HG03025 (cell line): Measurements from ENCODE around the gene PSMB10.

Experiments
- ATAC-seq: cut with Tn5 transposase; IDR thresholded peaks from one replicate; pipeline ENCODE4 v1.9.1; 2021; ENCODE audit warnings: mild to moderate bottlenecking, moderate library complexity; ENCODE audit not compliant: unreplicated experiment, low FRiP score

The PSMB10 gene

GRCh38 chr16:67901734-67902133 is 34.9 kb downstream of the PSMB10 start:
- no peak for ATAC-seq

- ATAC-seq, result no peak
Observed at GRCh38 chr16:67897231-67897630, 39.4 kb downstream of the PSMB10 start.

GRCh38 chr16:67893743-67894399 is 42.8 kb downstream of the PSMB10 start:
- no peak for ATAC-seq

- peak; percentile 84 for ATAC-seq
Observed at GRCh38 chr16:67892899-67893742, 43.5 kb downstream of the PSMB10 start, which contains the start of gene PSKH1. PSKH1 (plus strand) TSS chr16:67893254; CDS start chr16:67908750, 15,496 bp downstream.

- ATAC-seq, result no peak
Observed at GRCh38 chr16:67892375-67892774, 44.3 kb downstream of the PSMB10 start.

- ATAC-seq, result no peak
Observed at GRCh38 chr16:67888331-67888730, 48.3 kb downstream of the PSMB10 start.

GRCh38 chr16:67886387-67886786 is 50.3 kb downstream of the PSMB10 start:
- ATAC-seq, result no peak

GRCh38 chr16:67885976-67886375 is 50.7 kb downstream of the PSMB10 start:
- no peak for ATAC-seq

- no peak for ATAC-seq
Observed at GRCh38 chr16:67885545-67885944, 51.1 kb downstream of the PSMB10 start.

GRCh38 chr16:67884684-67885083 is 52.0 kb downstream of the PSMB10 start, which contains the start of gene NRN1L:
NRN1L (plus strand) TSS chr16:67884885; CDS start chr16:67884904, 19 bp downstream.
- no peak for ATAC-seq
